ENCODE data around the gene ATP5F1E. TPM values are rescaled to one million over a fixed set of nuclear protein-coding genes. Genes with fewer than 3 reads are reported as not detected.

The ATP5F1E gene
- total and polyA plus RNA-seq, 2 donors from 2014 or later: 67.7 to 251 TPM

- intact Hi-C loops (cut with DNase I): no loop called here
- no peak for DNase-seq
- Histone ChIP-seq H3K9me3 (ENCODE audit: control insufficient read depth in 2 of 3, insufficient read depth in 1 of 3, low read length in 3 of 3) (no peaks in the 10 kb centered on the region), H3K27ac (ENCODE audit: low read depth in 2 of 2, low read length in 2 of 2) (no peak overlapping the region), H3K36me3 (ENCODE audit: control insufficient read depth in 2 of 3, insufficient read depth in 3 of 3, low read length in 3 of 3) (peaks cover 16 to 67% (median 45%) of the 10 kb centered on the region in 3 donors), H3K27me3 (ENCODE audit: control insufficient read depth, insufficient read depth, low read length) (no peaks in the 10 kb centered on the region), H3K4me1 (ENCODE audit: control insufficient read depth in 2 of 3, insufficient read depth in 2 of 3, low read depth in 1 of 3, low read length in 3 of 3) (peaks cover 0 to 11% (median 10%) of the 10 kb centered on the region in 3 donors), H3K4me3 (ENCODE audit: low read length in 3 of 3) (no peak overlapping the region), H3K9ac (ENCODE audit: low read length in 3 of 3) (no peak overlapping the region)
- TF ChIP-seq CTCF (IDR thresholded peaks at IDR 0.05; ENCODE audit: borderline replicate concordance, extremely low read depth, insufficient read depth): no peak
- no peak for FAIRE-seq
Measured at GRCh38 chr20:58994390-58995159, 37.6 kb downstream of the ATP5F1E start.

GRCh38 chr20:58993332-58994248 is 38.5 kb downstream of the ATP5F1E start:
- Histone ChIP-seq H3K27ac (ENCODE audit: low read depth in 2 of 2, low read length in 2 of 2) (no peak overlapping the region), H3K4me1 (ENCODE audit: control insufficient read depth in 2 of 3, insufficient read depth in 2 of 3, low read depth in 1 of 3, low read length in 3 of 3) (peaks cover 0 to 11% (median 10%) of the 10 kb centered on the region in 3 donors), H3K36me3 (ENCODE audit: control insufficient read depth in 2 of 3, insufficient read depth in 3 of 3, low read length in 3 of 3) (peaks cover 16 to 77% (median 49%) of the 10 kb centered on the region in 3 donors), H3K27me3 (ENCODE audit: control insufficient read depth, insufficient read depth, low read length) (no peaks in the 10 kb centered on the region), H3K9me3 (ENCODE audit: control insufficient read depth in 2 of 3, insufficient read depth in 1 of 3, low read length in 3 of 3) (no peaks in the 10 kb centered on the region), H3K9ac (ENCODE audit: low read length in 3 of 3) (no peak overlapping the region), H3K4me3 (ENCODE audit: low read length in 3 of 3) (no peak overlapping the region)
- no peak for FAIRE-seq
- TF ChIP-seq CTCF (IDR thresholded peaks at IDR 0.05; ENCODE audit: borderline replicate concordance, extremely low read depth, insufficient read depth): no peak
- intact Hi-C loops (cut with DNase I): no loop called here
- DNase-seq: peak in 1 of 5 donors; percentile 30

- TF ChIP-seq CTCF (IDR thresholded peaks at IDR 0.05; ENCODE audit: borderline replicate concordance, extremely low read depth, insufficient read depth): no peak
- no peak overlapping the region for H3K27ac ChIP-seq (ENCODE audit: low read depth in 2 of 2, low read length in 2 of 2)
- FAIRE-seq: no peak
- no peak overlapping the region for H3K9ac ChIP-seq (ENCODE audit: low read length in 3 of 3)
- H3K9me3 ChIP-seq (ENCODE audit: control insufficient read depth in 2 of 3, insufficient read depth in 1 of 3, low read length in 3 of 3): no peaks in the 10 kb centered on the region
- H3K27me3 ChIP-seq (ENCODE audit: control insufficient read depth, insufficient read depth, low read length): no peaks in the 10 kb centered on the region
- no peak for DNase-seq
- peaks cover 0 to 14% (median 11%) of the 10 kb centered on the region in 3 donors for H3K4me1 ChIP-seq (ENCODE audit: control insufficient read depth in 2 of 3, insufficient read depth in 2 of 3, low read depth in 1 of 3, low read length in 3 of 3)
- no peak overlapping the region for H3K4me3 ChIP-seq (ENCODE audit: low read length in 3 of 3)
- H3K36me3 ChIP-seq (ENCODE audit: control insufficient read depth in 2 of 3, insufficient read depth in 3 of 3, low read length in 3 of 3): peaks cover 16 to 84% (median 55%) of the 10 kb centered on the region in 3 donors
- intact Hi-C loops (cut with DNase I): no loop called here
Measured at GRCh38 chr20:58992911-58993310, 39.2 kb downstream of the ATP5F1E start.
